Kidney epithelial cell (primary cell): Measurements from ENCODE around the gene SURF2. TPM values are rescaled to one million over a fixed set of nuclear protein-coding genes. Genes with fewer than 3 reads are reported as not detected.
A peak's percentile ranks its signal among the peaks of the same experiment; 100 is the strongest.

Experiments used
- DNase-seq: peaks from one replicate; pipeline ENCODE4 v3.0.0-alpha.2; 2010; ENCODE audit warnings: low read depth
- H3K27me3 ChIP-seq: 2 replicates; pipeline ENCODE4 v1.6.0; 2011; ENCODE audit warnings: low read length; ENCODE audit not compliant: control insufficient read depth, insufficient read depth
- H3K36me3 ChIP-seq: 2 replicates; pipeline ENCODE4 v1.5.1; 2011; ENCODE audit warnings: low read length; ENCODE audit not compliant: control insufficient read depth, insufficient read depth
- H3K4me3 ChIP-seq: 2 replicates; pipeline ENCODE4 v1.5.1; 2011; ENCODE audit warnings: low read depth, mild to moderate bottlenecking, control low read depth, low read length
- CTCF ChIP-seq: IDR thresholded peaks from 2 replicates; pipeline ENCODE4 v1.5.1; 2011; ENCODE audit warnings: mild to moderate bottlenecking, moderate library complexity, low read length, control low read depth, inconsistent platforms; ENCODE audit not compliant: insufficient read depth, poor library complexity, severe bottlenecking
- total RNA-seq: library from RNA; depleted of rRNA; stranded (reverse); fragments of >200 nt; gene quantifications from 2 replicates; pipeline ENCODE4 v1.2.3, GENCODE V29; 2015

Gene SURF2
- total RNA-seq, 1 donor from 2014 or later, result 38.7 TPM

DNA sequence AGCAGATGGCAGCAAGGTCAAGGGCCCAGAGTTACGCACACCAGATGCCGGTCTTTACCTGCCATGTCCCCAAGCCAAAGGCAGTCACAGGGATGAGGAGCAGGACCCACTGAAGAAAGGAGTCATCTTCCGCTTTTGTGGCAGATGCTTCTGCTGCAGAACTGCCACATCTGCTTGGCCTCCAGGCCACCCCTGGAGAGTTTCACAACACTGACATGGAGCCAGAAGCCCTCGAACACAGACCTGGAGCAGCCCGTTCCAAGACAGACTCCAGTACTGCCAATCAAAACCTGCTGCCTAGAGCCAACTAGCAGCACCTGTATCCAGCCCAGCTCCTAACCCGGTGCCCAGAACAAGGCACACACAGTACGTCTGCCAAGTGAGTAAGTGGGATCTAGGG is 1.6 kb upstream of the SURF2 start:
- no peaks in the 10 kb centered on the region for H3K27me3 ChIP-seq
- DNase-seq, result no peak
- H3K36me3 ChIP-seq, result peaks cover 8% of the 10 kb centered on the region
- no peak for TF ChIP-seq CTCF
- H3K4me3 ChIP-seq, result no peak overlapping the region

- H3K4me3 ChIP-seq, result peak overlapping the region; percentile 83
- H3K36me3 ChIP-seq, result peaks cover 3% of the 10 kb centered on the region
- DNase-seq, result no peak
- H3K27me3 ChIP-seq, result no peaks in the 10 kb centered on the region
- no peak for TF ChIP-seq CTCF
Observed at GRCh38 chr9:133355881-133356357, 431 bp upstream of the SURF2 start.

- DNase-seq, result no peak
- Histone ChIP-seq H3K36me3 (no peaks in the 10 kb centered on the region), H3K27me3 (no peaks in the 10 kb centered on the region), H3K4me3 (no peak overlapping the region)
- TF ChIP-seq CTCF, result no peak
Observed at GRCh38 chr9:133357656-133358055, 1.3 kb downstream of the SURF2 start.

- Histone ChIP-seq H3K27me3 (no peaks in the 10 kb centered on the region), H3K36me3 (no peaks in the 10 kb centered on the region), H3K4me3 (no peak overlapping the region)
- peak; percentile 44 for TF ChIP-seq CTCF
- DNase-seq, result no peak
Observed at GRCh38 chr9:133359399-133360175, 3.2 kb downstream of the SURF2 start.

GRCh38 chr9:133360400-133361393 is 4.3 kb downstream of the SURF2 start:
- H3K36me3 ChIP-seq, result no peaks in the 10 kb centered on the region
- no peak for TF ChIP-seq CTCF
- DNase-seq, result no peak
- no peak overlapping the region for H3K4me3 ChIP-seq
- no peaks in the 10 kb centered on the region for H3K27me3 ChIP-seq
